OCI-LY3 (cell line): ENCODE data around the gene EPB41L5.

Source experiments
- EZH2phosphoT487 ChIP-seq: fragments of 200-600 bp; shearing (Covaris generic); IDR thresholded peaks from 2 replicates; pipeline ENCODE4 v1.6.1; 2018; ENCODE audit warnings: antibody characterized with exemption, mixed run types, low read depth
- TF ChIP-seq, protein P1 (sequence below): fragments of 200-600, 300-600 bp; sonication (generic); IDR thresholded peaks from 2 replicates; pipeline ENCODE4 v1.5.1; 2014; ENCODE audit warnings: antibody characterized with exemption, low read length, low read depth

GRCh38 chr2:120052597-120052996 lies 39.7 kb downstream of the EPB41L5 start:
- TF ChIP-seq, protein P1, sequence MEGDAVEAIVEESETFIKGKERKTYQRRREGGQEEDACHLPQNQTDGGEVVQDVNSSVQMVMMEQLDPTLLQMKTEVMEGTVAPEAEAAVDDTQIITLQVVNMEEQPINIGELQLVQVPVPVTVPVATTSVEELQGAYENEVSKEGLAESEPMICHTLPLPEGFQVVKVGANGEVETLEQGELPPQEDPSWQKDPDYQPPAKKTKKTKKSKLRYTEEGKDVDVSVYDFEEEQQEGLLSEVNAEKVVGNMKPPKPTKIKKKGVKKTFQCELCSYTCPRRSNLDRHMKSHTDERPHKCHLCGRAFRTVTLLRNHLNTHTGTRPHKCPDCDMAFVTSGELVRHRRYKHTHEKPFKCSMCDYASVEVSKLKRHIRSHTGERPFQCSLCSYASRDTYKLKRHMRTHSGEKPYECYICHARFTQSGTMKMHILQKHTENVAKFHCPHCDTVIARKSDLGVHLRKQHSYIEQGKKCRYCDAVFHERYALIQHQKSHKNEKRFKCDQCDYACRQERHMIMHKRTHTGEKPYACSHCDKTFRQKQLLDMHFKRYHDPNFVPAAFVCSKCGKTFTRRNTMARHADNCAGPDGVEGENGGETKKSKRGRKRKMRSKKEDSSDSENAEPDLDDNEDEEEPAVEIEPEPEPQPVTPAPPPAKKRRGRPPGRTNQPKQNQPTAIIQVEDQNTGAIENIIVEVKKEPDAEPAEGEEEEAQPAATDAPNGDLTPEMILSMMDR, result no peak
- TF ChIP-seq EZH2phosphoT487, result no peak
